ENCODE measurements around the gene MTHFSD.

The MTHFSD gene

GRCh38 chr16:86581458-86581857 lies 26.4 kb upstream of the MTHFSD start:
- no peak for DNase-seq

- no peak for DNase-seq
Observed at GRCh38 chr16:86580791-86581170, 25.7 kb upstream of the MTHFSD start.

- DNase-seq, result no peak
Observed at GRCh38 chr16:86580063-86580790, 25.2 kb upstream of the MTHFSD start.

- DNase-seq, result no peak
Observed at GRCh38 chr16:86579268-86580062, 24.4 kb upstream of the MTHFSD start.

GRCh38 chr16:86578611-86579267 lies 23.7 kb upstream of the MTHFSD start:
- DNase-seq, result no peak

GRCh38 chr16:86578061-86578599 lies 23.1 kb upstream of the MTHFSD start, which contains the start of gene FOXL1:
Gene FOXL1, plus strand, starts transcription at chr16:86578549. Its CDS starts 175 bp downstream, at chr16:86578724.
- no peak for DNase-seq

GRCh38 chr16:86577314-86577971 lies 22.4 kb upstream of the MTHFSD start:
- DNase-seq, result no peak

- no peak for DNase-seq
Observed at GRCh38 chr16:86576591-86577313, 21.7 kb upstream of the MTHFSD start.

- no peak for DNase-seq
Observed at GRCh38 chr16:86575754-86576557, 20.9 kb upstream of the MTHFSD start.

- no peak for DNase-seq
Observed at GRCh38 chr16:86575095-86575685, 20.2 kb upstream of the MTHFSD start.

- no peak for DNase-seq
Observed at GRCh38 chr16:86574646-86575045, 19.6 kb upstream of the MTHFSD start.

GRCh38 chr16:86573646-86574508 lies 18.8 kb upstream of the MTHFSD start:
- no peak for DNase-seq

GRCh38 chr16:86573215-86573614 lies 18.2 kb upstream of the MTHFSD start:
- DNase-seq, result no peak

GRCh38 chr16:86572606-86573005 lies 17.6 kb upstream of the MTHFSD start:
- DNase-seq, result no peak

GRCh38 chr16:86572041-86572521 lies 17.0 kb upstream of the MTHFSD start:
- no peak for DNase-seq

- no peak for DNase-seq
Observed at GRCh38 chr16:86571530-86571915, 16.5 kb upstream of the MTHFSD start.

- no peak for DNase-seq
Observed at GRCh38 chr16:86570558-86571529, 15.8 kb upstream of the MTHFSD start.

GRCh38 chr16:86569701-86570447 lies 14.8 kb upstream of the MTHFSD start:
- DNase-seq, result no peak

Data from NCI-H1694 treated with DMSO at 0.1 percent for 48 hours (cell line).